K562 (cell line): ENCODE measurements around the gene GXYLT2. TPM values are rescaled to one million over a fixed set of nuclear protein-coding genes. Genes with fewer than 3 reads are reported as not detected.

ENCODE experiments used
- ARNT ChIP-seq, 2 experiments: fragments of 450-650 bp; IDR thresholded peaks; 2 replicates each; pipeline ENCODE4 v1.6.1; 2016; ENCODE audit warnings: mild to moderate bottlenecking in 1 of 2
- CBFA2T2 ChIP-seq: fragments of 450-650 bp; conservative IDR thresholded peaks from 2 replicates; pipeline ENCODE4 v1.6.1; 2017; ENCODE audit warnings: mild to moderate bottlenecking
- EGR1 ChIP-seq: fragments of 450-650 bp; conservative IDR thresholded peaks from 2 replicates; pipeline ENCODE4 v1.6.1; 2017; ENCODE audit warnings: mild to moderate bottlenecking
- HEY1 ChIP-seq: fragments of 250-450 bp; sonication (Bioruptor Pico); IDR thresholded peaks from 2 replicates; pipeline ENCODE4 v1.5.0; 2020; ENCODE audit warnings: mild to moderate bottlenecking, moderate library complexity, borderline replicate concordance
- MAX ChIP-seq: sonication (generic); formaldehyde crosslinking; IDR thresholded peaks from 2 replicates; pipeline ENCODE4 v1.9.0; 2022; ENCODE audit warnings: mild to moderate bottlenecking, missing genetic modification reagents
- MCM5 ChIP-seq: fragments of 450-650 bp; IDR thresholded peaks from 2 replicates; pipeline ENCODE4 v1.6.1; 2016; ENCODE audit warnings: low read depth
- NFRKB ChIP-seq: fragments of 450-650 bp; IDR thresholded peaks from 2 replicates; pipeline ENCODE4 v1.6.1; 2016; ENCODE audit warnings: low read depth
- PURB ChIP-seq: sonication (generic); formaldehyde crosslinking; IDR thresholded peaks from 2 replicates; pipeline ENCODE4 v1.9.0; 2021; ENCODE audit warnings: low read depth, mild to moderate bottlenecking, missing genetic modification reagents
- RAD21 ChIP-seq, 2 experiments: fragments of 250-450 bp in 1 of 2; fragments of 450-650 bp in 1 of 2; sonication (Bioruptor Pico) in 1 of 2; formaldehyde crosslinking in 1 of 2; IDR thresholded peaks in 1 of 2; conservative IDR thresholded peaks in 1 of 2; 2 replicates each; pipeline versions ENCODE4 v1.4.0 to v1.8.0; 2020 to 2022; ENCODE audit warnings: mild to moderate bottlenecking in 2 of 2, moderate library complexity in 1 of 2
- SIRT6 ChIP-seq: IDR thresholded peaks from one replicate; pipeline ENCODE4 v1.6.1; 2012; ENCODE audit warnings: low read depth, mild to moderate bottlenecking, control low read depth, inconsistent platforms, low read length, moderate library complexity
- SMAD1 ChIP-seq: fragments of 150-350 bp; IDR thresholded peaks from 2 replicates; pipeline ENCODE4 v1.6.1; 2014; ENCODE audit warnings: low read length, low read depth; ENCODE audit not compliant: partially characterized antibody
- SNIP1 ChIP-seq: fragments of 450-650 bp; IDR thresholded peaks from 2 replicates; pipeline ENCODE4 v1.7.1; 2017; ENCODE audit warnings: low read depth, mild to moderate bottlenecking
- SP2 ChIP-seq: IDR thresholded peaks from 2 replicates; pipeline ENCODE4 v1.6.1; 2011; ENCODE audit warnings: mild to moderate bottlenecking, low read depth, low read length, moderate library complexity; ENCODE audit not compliant: poor library complexity, severe bottlenecking; ENCODE audit errors: extremely low read depth
- TBL1XR1 ChIP-seq, 2 experiments: IDR thresholded peaks; 2 replicates each; pipeline ENCODE4 v1.6.1; 2012; ENCODE audit warnings: improper control_type of control experiment in 2 of 2, low read length in 2 of 2, mild to moderate bottlenecking in 1 of 2
- TOE1 ChIP-seq, 2 experiments: fragments of 450-650 bp in 1 of 2; sonication (generic) in 1 of 2; formaldehyde crosslinking in 1 of 2; IDR thresholded peaks; 2 replicates each; pipeline versions ENCODE4 v1.7.1 to v1.8.0; 2016 to 2022; ENCODE audit warnings: borderline replicate concordance in 2 of 2, mild to moderate bottlenecking in 2 of 2, antibody characterized with exemption in 1 of 2, inconsistent platforms in 1 of 2, low read depth in 1 of 2, missing genetic modification reagents in 1 of 2, moderate library complexity in 1 of 2
- USF2 ChIP-seq: sonication (generic); formaldehyde crosslinking; IDR thresholded peaks from 2 replicates; pipeline ENCODE4 v1.5.0; 2020; ENCODE audit warnings: missing genetic modification reagents
- XRCC3 ChIP-seq: fragments of 450-650 bp; IDR thresholded peaks from 2 replicates; pipeline ENCODE4 v1.6.1; 2017; ENCODE audit warnings: mild to moderate bottlenecking, moderate library complexity
- ZBTB17 ChIP-seq: fragments of 450-650 bp; formaldehyde crosslinking; IDR thresholded peaks from 2 replicates; pipeline ENCODE4 v1.4.0; 2020; ENCODE audit warnings: mild to moderate bottlenecking
- ZBTB7A ChIP-seq: IDR thresholded peaks from 2 replicates; pipeline ENCODE4 v1.6.1; 2011; ENCODE audit warnings: low read depth, mild to moderate bottlenecking, low read length, moderate library complexity, borderline replicate concordance; ENCODE audit not compliant: control insufficient read depth
- ZFP30 ChIP-seq: fragments of 250-450 bp; sonication (Bioruptor Pico); IDR thresholded peaks from 2 replicates; pipeline ENCODE4 v1.8.0; 2022; ENCODE audit warnings: moderate library complexity, mild to moderate bottlenecking, inconsistent platforms, borderline replicate concordance
- ZFPM2 ChIP-seq: fragments of 250-450 bp; sonication (Bioruptor Pico); IDR thresholded peaks from 2 replicates; pipeline ENCODE4 v1.5.1; 2022; ENCODE audit warnings: mild to moderate bottlenecking
- ZNF165 ChIP-seq: fragments of 250-450 bp; sonication (Bioruptor Pico); IDR thresholded peaks from 2 replicates; pipeline ENCODE4 v1.4.0; 2020; ENCODE audit warnings: borderline replicate concordance
- ZNF282 ChIP-seq: sonication (generic); formaldehyde crosslinking; IDR thresholded peaks from 2 replicates; pipeline ENCODE4 v1.8.1; 2023; ENCODE audit warnings: missing genetic modification reagents
- polyA plus RNA-seq, 8 experiments: library from polyadenylated mRNA; depleted of rRNA in 4 of 8; stranded (reverse) in 5 of 8; unstranded in 3 of 8; fragments of >200 nt; fragmentation: Nextera tagmentation in 2 of 8; fragmentation: Illumina TruSeq in 1 of 8; extraction: Ambion mirVana in 2 of 8; extraction: Trizol in 1 of 8; gene quantifications; 2 replicates each; pipeline versions ENCODE4 v1.2.1 to v1.2.3, GENCODE V29; 2011 to 2014; ENCODE audit warnings: inconsistent platforms in 1 of 8, missing spikeins in 1 of 8
- total RNA-seq, 7 experiments: library from RNA; depleted of rRNA in 6 of 7; stranded (reverse); fragments of >200 nt in 6 of 7; fragmentation: Illumina TruSeq in 2 of 7; extraction: Trizol in 2 of 7; gene quantifications; 2 replicates each; pipeline versions ENCODE4 v1.2.1 to v1.2.3, GENCODE V29; 2011 to 2021; ENCODE audit warnings: low replicate concordance in 1 of 7

GXYLT2 gene
- total and polyA plus RNA-seq, 9 of the 15 experiments (the other 6 are each of a cell fraction or from before 2014, with no cell fraction given), result 0.71 to 6.0 (median 3.3) TPM

GRCh38 chr3:72996473-72997333 lies 108.9 kb downstream of the GXYLT2 start, which contains the start of gene PPP4R2 (continued):
- TF ChIP-seq ARNT (IDR thresholded peaks at IDR 0.05), result no peak
- TF ChIP-seq MAX, result peak; percentile 92
- no peak for TF ChIP-seq HEY1 (CRISPR knock-in tag)
- TF ChIP-seq EGR1, result peak; percentile 34; the same call in 1 of the 2 replicates
- no peak for TF ChIP-seq ZNF165 (CRISPR knock-in tag)
- TF ChIP-seq SP2, result no peak
- no peak for TF ChIP-seq TBL1XR1 (IDR thresholded peaks at IDR 0.05; ENCODE audit: low read length in 2 of 2)
- TF ChIP-seq ZFPM2 (CRISPR knock-in tag), result no peak
- peak; percentile 26 for TF ChIP-seq SMAD1
- TF ChIP-seq MCM5, result no peak
- TF ChIP-seq USF2, result no peak
- TF ChIP-seq SNIP1, result no peak
- no peak for TF ChIP-seq ZNF282 (CRISPR knock-in tag)
- no peak for TF ChIP-seq RAD21 (CRISPR knock-in tag; conservative IDR thresholded peaks at IDR 0.05 in 1 of 2, IDR thresholded peaks at IDR 0.05 in 1 of 2)
- TF ChIP-seq ZBTB7A, result peak; percentile 25; the same call in 1 of the 2 replicates
- no peak for TF ChIP-seq NFRKB
- no peak for TF ChIP-seq SIRT6
- no peak for TF ChIP-seq ZBTB17
- TF ChIP-seq PURB (CRISPR knock-in tag), result no peak
- no peak for TF ChIP-seq XRCC3
- no peak for TF ChIP-seq TOE1 (IDR thresholded peaks at IDR 0.05; ENCODE audit: borderline replicate concordance)
- TF ChIP-seq TOE1 (CRISPR knock-in tag; IDR thresholded peaks at IDR 0.05; ENCODE audit: borderline replicate concordance, low read depth), result no peak
- TF ChIP-seq ZFP30 (CRISPR knock-in tag), result no peak
- TF ChIP-seq CBFA2T2, result no peak
